ENCODE results near the gene SPAG16. TPM values are rescaled to one million over a fixed set of nuclear protein-coding genes. Genes with fewer than 3 reads are reported as not detected.
"Not testable (repeated sequence)": the region's sequence is repeated elsewhere in the genome, so short reads cannot be mapped to it uniquely, and the experiment has no call there.

The SPAG16 gene
- polyA plus RNA-seq, 3 donors from 2014 or later: 9.7 to 18.6 (median 11.5) TPM

DNA sequence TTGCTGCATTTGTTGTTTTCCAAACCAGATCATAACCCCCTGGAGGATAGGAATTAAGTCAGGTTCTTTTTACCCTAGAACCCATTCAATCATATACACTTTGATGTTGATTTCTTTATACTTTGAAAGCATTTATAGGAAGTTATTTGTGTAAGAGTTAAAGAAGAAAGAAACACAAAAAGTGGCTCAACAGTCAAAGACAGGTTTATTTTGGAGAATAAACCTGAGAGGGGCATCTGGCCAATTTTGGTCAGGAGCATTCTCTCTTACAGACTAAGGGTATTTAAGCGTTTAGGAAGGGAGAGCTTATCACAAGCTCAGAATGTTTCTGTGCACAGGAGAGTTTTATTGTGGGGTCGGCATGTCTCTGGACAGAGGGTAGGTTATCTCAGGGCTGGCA is 398.0 kb downstream of the SPAG16 start:
- H3K4me1 Mint-ChIP-seq: no peaks in the 10 kb centered on the region
- peaks cover 2 to 19% (median 5%) of the 10 kb centered on the region in 6 donors for H3K9me3 Mint-ChIP-seq
- no peak overlapping the region for H3K27ac Mint-ChIP-seq
- H3K36me3 Mint-ChIP-seq: no peaks in the 10 kb centered on the region
- H3K4me3 Mint-ChIP-seq: no peak overlapping the region
- peaks cover 0 to 2% (median 0%) of the 10 kb centered on the region in 3 donors for H3K27me3 Mint-ChIP-seq (ENCODE audit: low read depth in 3 of 3)
- DNase-seq: no peak

DNA sequence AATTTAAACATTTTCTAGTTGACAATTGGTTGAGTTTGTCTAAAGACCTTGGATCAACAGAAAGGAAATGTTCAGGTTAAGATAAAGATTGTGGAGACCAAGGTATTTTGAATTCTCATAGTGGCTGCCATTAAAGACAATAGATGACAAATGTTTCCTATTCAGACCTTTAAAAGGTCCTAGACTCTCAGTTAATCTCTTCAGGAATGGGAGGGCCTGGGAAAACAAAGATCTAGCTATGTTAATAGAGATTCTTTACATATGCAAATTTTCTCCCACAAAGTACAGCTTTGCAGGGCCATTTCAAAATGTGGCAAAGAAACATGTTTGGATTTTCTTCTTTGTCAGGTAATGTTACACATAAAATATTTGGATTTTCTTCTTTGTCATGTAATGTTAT is 403.9 kb downstream of the SPAG16 start:
- no peak overlapping the region for H3K4me3 Mint-ChIP-seq
- peaks cover 2 to 11% (median 6%) of the 10 kb centered on the region in 6 donors for H3K9me3 Mint-ChIP-seq

DNA sequence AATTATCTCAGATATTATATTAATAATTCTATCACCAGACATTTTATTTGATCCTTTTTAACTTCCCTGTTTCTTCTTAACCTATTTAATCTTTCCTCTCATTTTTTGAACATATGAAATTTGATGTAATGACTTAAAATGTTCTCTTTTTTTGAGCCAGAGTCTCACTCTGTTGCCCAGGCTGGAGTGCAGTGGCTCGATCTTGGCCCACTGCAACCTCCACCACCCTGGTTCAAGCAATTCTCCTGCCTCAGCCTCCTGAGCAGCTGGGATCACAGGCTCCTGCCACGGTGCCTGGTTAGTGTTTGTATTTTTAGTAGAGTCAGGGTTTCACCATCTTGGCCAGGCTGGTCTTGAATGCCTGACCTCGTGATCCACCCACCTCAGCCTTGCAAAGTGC is 404.6 kb downstream of the SPAG16 start:
- not testable (repeated sequence) for H3K4me1 Mint-ChIP-seq

More for the DNA sequence above, 403.9 kb downstream of the SPAG16 start:
- Mint-ChIP-seq H3K27me3 (ENCODE audit: low read depth in 3 of 3) (no peaks in the 10 kb centered on the region), H3K27ac (no peak overlapping the region), H3K4me1 (no peaks in the 10 kb centered on the region), H3K36me3 (no peaks in the 10 kb centered on the region)
- DNase-seq: no peak

DNA sequence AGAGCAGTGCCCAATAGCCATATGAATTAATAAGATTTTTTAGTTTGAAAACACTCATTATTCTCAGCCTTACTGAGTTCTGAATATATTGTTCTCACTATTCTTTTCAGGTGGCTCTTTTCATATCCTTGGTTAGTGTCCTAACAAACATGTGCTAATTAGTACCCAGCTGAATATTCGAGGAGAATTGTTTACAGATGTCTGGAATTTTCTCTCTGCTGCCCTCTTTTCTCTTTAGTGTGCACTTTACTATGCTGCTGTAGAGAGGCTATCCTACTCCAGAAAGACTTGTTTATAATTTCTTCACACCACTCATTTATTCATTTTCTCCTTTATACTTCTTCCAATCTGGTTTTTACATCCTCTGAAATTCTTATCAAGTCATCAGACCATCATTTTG is 405.3 kb downstream of the SPAG16 start:
- Mint-ChIP-seq H3K36me3 (no peaks in the 10 kb centered on the region), H3K4me1 (no peaks in the 10 kb centered on the region), H3K27me3 (ENCODE audit: low read depth in 3 of 3) (no peaks in the 10 kb centered on the region), H3K27ac (no peak overlapping the region), H3K9me3 (peaks cover 2 to 10% (median 6%) of the 10 kb centered on the region in 6 donors), H3K4me3 (no peak overlapping the region)
- no peak for DNase-seq

More for the DNA sequence above, 404.6 kb downstream of the SPAG16 start:
- not testable (repeated sequence) for H3K4me3 Mint-ChIP-seq; H3K27ac Mint-ChIP-seq; H3K36me3 Mint-ChIP-seq; H3K27me3 Mint-ChIP-seq (ENCODE audit: low read depth in 3 of 3); DNase-seq
- H3K9me3 Mint-ChIP-seq: peaks cover 2 to 11% (median 6%) of the 10 kb centered on the region in 6 donors

DNA sequence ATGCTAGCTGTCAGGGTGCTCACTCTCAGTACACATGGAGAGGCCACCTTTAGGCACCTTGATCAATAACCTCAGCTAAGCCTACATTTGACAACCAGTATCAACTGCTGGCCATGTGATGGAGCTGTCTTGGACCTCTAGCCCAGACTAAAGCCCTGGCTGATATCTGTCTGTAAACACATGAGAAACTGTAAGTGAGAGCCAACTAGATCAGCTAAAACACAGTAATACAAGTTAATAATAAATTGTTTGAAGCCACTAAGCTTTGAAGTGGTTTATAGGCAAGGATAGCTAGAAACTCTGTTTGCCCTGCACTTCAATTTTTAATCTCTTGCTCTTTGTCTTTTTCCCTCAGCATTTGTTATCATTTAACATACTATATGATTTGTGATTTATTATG is 407.1 kb downstream of the SPAG16 start:
- DNase-seq: no peak
- no peak overlapping the region for H3K27ac Mint-ChIP-seq
- no peak overlapping the region for H3K4me3 Mint-ChIP-seq
- no peaks in the 10 kb centered on the region for H3K27me3 Mint-ChIP-seq (ENCODE audit: low read depth in 3 of 3)
- peaks cover 2 to 10% (median 5%) of the 10 kb centered on the region in 6 donors for H3K9me3 Mint-ChIP-seq
- H3K36me3 Mint-ChIP-seq: no peaks in the 10 kb centered on the region
- no peaks in the 10 kb centered on the region for H3K4me1 Mint-ChIP-seq

DNA sequence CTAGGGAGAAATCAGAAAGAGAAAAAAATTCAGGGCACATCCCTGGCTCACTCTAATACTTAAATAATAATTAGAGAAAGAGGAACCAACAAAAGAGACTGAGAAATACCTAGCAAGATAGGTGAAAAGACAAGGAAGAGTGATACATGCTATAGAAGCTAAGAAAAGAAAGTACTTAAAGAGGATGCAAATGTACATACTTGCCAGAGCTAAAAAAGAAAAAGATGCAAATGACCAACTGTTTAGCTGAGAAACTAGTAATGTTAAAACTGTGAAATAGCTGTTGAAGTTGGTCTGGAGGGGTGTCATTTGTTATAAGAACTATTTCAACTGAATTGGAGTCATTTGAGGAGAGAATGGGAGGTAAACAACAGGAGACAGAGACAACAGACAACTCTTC is 412.2 kb downstream of the SPAG16 start:
- no peak overlapping the region for H3K4me3 Mint-ChIP-seq
- H3K9me3 Mint-ChIP-seq: peaks cover 0 to 2% (median 0%) of the 10 kb centered on the region in 6 donors
- H3K27me3 Mint-ChIP-seq (ENCODE audit: low read depth in 3 of 3): no peaks in the 10 kb centered on the region
- no peak for DNase-seq
- H3K27ac Mint-ChIP-seq: no peak overlapping the region
- H3K36me3 Mint-ChIP-seq: no peaks in the 10 kb centered on the region
- H3K4me1 Mint-ChIP-seq: no peaks in the 10 kb centered on the region

DNA sequence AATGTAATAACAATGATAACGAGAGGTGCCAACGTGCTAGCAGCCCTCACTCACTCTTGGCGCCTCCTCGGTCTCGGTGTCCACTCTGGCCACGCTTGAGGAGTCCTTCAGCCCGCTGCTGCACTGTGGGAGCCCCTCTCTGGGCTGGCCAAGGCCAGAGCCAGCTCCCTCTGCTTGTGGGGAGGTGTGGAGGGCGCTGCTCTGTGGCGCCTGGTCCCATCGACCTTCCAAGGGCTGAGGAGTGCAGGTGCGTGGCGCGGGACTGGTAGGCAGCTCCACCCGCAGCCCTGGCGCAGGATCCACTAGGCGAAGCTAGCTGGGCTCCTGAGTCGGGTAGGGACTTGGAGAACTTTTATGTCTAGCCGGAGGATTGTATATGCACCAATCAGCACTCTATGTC is 417.1 kb downstream of the SPAG16 start:
- not testable (repeated sequence) for H3K36me3 Mint-ChIP-seq; H3K27ac Mint-ChIP-seq; H3K27me3 Mint-ChIP-seq (ENCODE audit: low read depth in 3 of 3); H3K9me3 Mint-ChIP-seq; H3K4me3 Mint-ChIP-seq; H3K4me1 Mint-ChIP-seq; DNase-seq

DNA sequence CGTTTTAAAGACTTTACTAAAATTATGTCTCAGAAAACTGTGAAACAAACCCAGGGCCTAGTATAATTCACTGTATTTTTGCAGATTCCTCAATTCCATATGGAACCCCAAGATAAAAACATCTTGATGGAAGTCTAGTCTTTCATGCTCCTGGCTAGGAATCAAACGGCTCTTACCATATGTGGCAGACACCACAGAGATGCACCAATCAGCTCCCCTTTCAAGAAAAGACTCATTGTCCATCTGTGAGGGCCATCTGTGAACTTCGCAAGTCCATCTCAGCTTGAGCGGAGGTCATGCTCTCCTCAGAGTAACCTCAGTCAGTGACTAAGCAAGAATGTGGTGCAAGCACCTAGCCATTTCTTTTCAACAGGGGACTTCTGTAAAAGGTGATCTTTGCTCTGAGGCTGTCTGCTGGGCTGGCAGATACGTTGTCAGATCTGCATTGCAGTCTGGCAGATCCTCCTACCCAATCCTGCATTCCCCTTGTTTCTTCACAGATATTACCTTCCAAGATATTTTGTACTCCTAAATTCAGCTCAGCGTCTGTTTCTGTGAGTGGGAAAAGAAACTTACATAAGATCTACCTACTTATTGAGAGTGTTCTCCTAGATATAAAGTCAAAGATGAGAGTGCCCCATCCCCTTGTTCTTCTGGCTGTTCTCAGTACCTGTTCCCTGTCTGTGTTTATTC is 419.3 kb downstream of the SPAG16 start:
- Mint-ChIP-seq H3K27me3 (ENCODE audit: low read depth in 3 of 3) (no peaks in the 10 kb centered on the region), H3K27ac (no peak overlapping the region), H3K4me1 (no peaks in the 10 kb centered on the region), H3K9me3 (peaks cover 0 to 7% (median under 1%) of the 10 kb centered on the region in 6 donors), H3K4me3 (no peak overlapping the region), H3K36me3 (no peaks in the 10 kb centered on the region)
- DNase-seq: no peak

DNA sequence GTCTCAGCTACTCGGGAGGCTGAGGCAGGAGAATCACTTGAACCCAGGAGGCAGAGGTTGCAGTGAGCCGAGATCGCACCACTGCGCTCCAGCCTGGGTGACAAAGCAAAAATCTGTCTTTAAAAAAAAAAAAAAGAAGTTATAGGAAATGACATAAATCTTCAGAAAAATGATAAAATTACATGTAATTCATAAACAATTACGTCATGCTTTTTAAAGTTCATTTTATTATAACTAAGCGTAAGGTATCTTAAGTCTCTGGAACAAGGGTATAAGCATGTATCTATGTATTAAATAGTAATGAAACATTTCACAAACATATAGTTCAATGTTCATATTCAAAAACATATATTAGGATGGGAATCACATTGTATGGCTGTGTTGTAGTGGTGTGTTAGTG is 425.9 kb downstream of the SPAG16 start:
- no peak for DNase-seq
- no peak overlapping the region for H3K4me3 Mint-ChIP-seq
- H3K4me1 Mint-ChIP-seq: no peaks in the 10 kb centered on the region
- no peaks in the 10 kb centered on the region for H3K36me3 Mint-ChIP-seq
- H3K27me3 Mint-ChIP-seq (ENCODE audit: low read depth in 3 of 3): no peaks in the 10 kb centered on the region
- no peak overlapping the region for H3K27ac Mint-ChIP-seq
- peaks cover 0 to 5% (median under 1%) of the 10 kb centered on the region in 6 donors for H3K9me3 Mint-ChIP-seq

DNA sequence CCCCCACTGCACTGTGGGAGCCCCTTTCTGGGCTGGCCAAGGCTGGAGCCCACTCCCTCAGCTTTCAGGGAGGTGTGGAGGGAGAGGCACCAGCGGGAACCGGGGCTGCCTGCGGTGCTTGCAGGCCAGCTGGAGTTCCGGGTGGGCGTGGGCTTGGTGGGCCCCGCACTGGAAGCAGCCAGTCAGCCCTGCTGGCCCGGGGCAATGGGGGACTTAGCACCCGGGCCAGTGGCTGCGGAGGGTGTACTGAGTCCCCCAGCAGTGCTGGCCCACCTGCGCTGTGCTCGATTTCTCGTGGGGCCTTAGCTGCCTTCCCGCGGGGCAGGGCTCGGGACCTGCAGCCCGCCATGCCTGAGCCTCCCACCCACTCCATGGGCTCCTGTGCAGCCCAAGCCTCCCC is 434.1 kb downstream of the SPAG16 start:
- not testable (repeated sequence) for H3K36me3 Mint-ChIP-seq; DNase-seq; H3K4me1 Mint-ChIP-seq; H3K27ac Mint-ChIP-seq; H3K27me3 Mint-ChIP-seq (ENCODE audit: low read depth in 3 of 3); H3K4me3 Mint-ChIP-seq
- peaks cover 0 to 15% (median 5%) of the 10 kb centered on the region in 6 donors for H3K9me3 Mint-ChIP-seq

DNA sequence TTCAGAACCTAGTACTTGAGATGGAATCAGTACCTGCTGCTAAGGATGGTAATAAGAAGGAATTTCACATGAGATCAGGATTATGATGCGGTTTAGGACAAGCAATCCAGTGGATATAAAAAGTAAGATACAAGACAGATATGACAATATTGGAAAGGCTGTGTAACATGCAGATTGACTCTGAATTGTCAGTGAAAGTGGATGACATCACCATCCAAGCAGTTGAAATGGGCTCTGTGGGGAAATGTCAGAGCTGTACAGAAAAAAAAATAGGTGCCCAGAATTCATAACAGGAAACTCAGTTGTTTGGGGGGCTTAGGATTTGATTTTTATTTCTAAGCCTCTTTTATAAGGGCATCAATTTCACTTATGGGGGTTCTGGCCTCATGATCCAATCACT is 438.3 kb downstream of the SPAG16 start:
- Mint-ChIP-seq H3K27me3 (ENCODE audit: low read depth in 3 of 3) (peaks cover 0 to 2% (median 0%) of the 10 kb centered on the region in 3 donors), H3K4me1 (no peaks in the 10 kb centered on the region), H3K27ac (no peak overlapping the region), H3K4me3 (no peak overlapping the region), H3K36me3 (no peaks in the 10 kb centered on the region), H3K9me3 (peaks cover 0 to 23% (median 4%) of the 10 kb centered on the region in 6 donors)
- no peak for DNase-seq

DNA sequence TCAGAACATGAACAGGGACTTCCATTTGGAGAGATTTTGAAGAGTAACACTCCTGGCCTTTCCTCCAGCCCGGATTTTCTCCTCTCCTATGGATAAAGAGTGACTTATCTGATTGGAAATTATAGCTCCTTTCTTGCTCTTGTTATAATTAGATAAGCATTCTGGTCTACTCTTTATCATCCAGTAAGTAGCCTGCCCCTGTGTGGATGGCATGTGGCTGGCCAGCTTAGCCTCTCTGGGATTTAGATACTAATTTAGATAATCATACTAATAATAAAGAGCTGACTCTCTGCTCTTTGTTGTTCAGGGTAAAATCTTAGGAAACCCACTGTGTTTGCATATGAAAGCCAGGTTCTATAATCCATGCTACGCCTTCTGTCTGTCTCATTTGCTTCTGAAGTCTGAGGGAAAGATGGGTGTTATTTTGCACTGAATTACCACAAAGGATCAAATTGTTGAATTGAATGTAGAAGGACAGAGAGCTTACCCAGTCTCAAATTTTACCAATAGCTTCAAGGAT is 438.8 kb downstream of the SPAG16 start:
- H3K27me3 Mint-ChIP-seq (ENCODE audit: low read depth in 3 of 3): peaks cover 0 to under 1% (median 0%) of the 10 kb centered on the region in 3 donors
- peaks cover 0 to 18% (median 3%) of the 10 kb centered on the region in 6 donors for H3K9me3 Mint-ChIP-seq
- H3K27ac Mint-ChIP-seq: no peak overlapping the region
- no peak for DNase-seq
- no peak overlapping the region for H3K4me3 Mint-ChIP-seq
- no peaks in the 10 kb centered on the region for H3K36me3 Mint-ChIP-seq
- H3K4me1 Mint-ChIP-seq: no peaks in the 10 kb centered on the region

DNA sequence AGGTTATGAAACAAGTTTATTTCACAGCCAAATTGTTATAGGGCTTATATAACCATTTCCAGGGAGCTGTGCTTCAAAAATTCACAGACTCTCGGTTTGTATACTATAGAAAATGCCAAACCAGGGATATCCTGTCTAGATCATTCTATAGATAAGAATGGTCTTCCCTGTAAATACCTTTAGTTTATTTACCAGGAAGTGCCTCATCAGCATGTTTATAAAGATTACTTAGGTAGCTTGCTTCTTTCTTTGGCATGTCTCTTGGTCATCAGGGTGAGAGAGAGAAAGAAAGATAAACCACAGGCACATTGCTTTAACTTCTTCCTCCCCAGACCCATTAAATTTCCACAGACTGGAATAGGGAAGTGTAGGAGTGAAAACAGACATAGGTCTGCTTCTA is 439.4 kb downstream of the SPAG16 start:
- no peaks in the 10 kb centered on the region for H3K36me3 Mint-ChIP-seq
- no peaks in the 10 kb centered on the region for H3K27me3 Mint-ChIP-seq (ENCODE audit: low read depth in 3 of 3)
- peaks cover 0 to 18% (median 3%) of the 10 kb centered on the region in 6 donors for H3K9me3 Mint-ChIP-seq
- H3K27ac Mint-ChIP-seq: no peak overlapping the region
- no peaks in the 10 kb centered on the region for H3K4me1 Mint-ChIP-seq
- no peak overlapping the region for H3K4me3 Mint-ChIP-seq
- DNase-seq: no peak

DNA sequence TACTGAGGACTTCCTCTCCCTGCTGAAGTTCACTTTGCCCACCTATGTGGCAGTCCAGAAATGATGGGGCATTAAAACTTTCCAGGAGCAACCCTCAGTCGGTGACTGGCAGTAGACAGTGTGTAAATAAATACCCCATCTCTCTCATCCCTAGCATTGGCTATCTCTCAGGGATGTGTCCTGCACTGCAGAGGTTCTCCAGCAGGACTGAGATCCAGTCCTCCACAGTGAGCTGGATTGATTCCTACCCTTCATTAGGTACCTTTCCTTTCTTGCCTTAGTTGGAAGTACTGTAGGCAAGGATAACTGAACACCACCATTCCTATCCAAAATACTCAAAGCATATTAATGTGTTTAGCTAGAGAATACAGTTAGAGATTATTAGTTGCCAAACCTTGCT is 441.8 kb downstream of the SPAG16 start:
- no peak for DNase-seq
- H3K4me3 Mint-ChIP-seq: no peak overlapping the region
- no peaks in the 10 kb centered on the region for H3K36me3 Mint-ChIP-seq
- no peaks in the 10 kb centered on the region for H3K27me3 Mint-ChIP-seq (ENCODE audit: low read depth in 3 of 3)
- no peak overlapping the region for H3K27ac Mint-ChIP-seq
- peaks cover 0 to 7% (median 4%) of the 10 kb centered on the region in 6 donors for H3K9me3 Mint-ChIP-seq
- no peaks in the 10 kb centered on the region for H3K4me1 Mint-ChIP-seq

DNA sequence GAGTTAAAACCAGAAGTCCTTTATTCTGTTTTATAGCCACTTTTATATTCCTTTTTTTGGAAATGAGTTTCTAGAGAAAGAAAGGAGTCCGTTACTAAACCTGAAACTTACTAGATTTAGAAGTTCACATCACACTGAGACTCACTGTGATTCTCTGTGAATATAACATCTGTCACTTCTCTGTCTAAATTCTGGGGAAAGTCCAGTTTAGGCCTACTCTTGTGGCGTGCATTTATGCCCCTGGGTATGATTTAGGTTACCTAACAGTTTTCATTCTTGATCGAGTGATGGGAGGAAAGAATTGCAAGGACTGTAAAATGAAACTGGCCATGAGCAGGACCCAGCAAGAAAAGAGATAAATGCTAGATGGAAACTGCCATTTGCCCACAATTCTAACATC is 449.6 kb downstream of the SPAG16 start:
- no peaks in the 10 kb centered on the region for H3K4me1 Mint-ChIP-seq
- no peak overlapping the region for H3K27ac Mint-ChIP-seq
- peaks cover 0 to 4% (median 0%) of the 10 kb centered on the region in 3 donors for H3K27me3 Mint-ChIP-seq (ENCODE audit: low read depth in 3 of 3)
- peaks cover 0 to 23% (median 4%) of the 10 kb centered on the region in 6 donors for H3K9me3 Mint-ChIP-seq
- DNase-seq: no peak
- H3K36me3 Mint-ChIP-seq: no peaks in the 10 kb centered on the region
- no peak overlapping the region for H3K4me3 Mint-ChIP-seq

All from immature natural killer cell (primary cell).